Measurements from ENCODE around the gene MSL3.

The MSL3 gene

DNA sequence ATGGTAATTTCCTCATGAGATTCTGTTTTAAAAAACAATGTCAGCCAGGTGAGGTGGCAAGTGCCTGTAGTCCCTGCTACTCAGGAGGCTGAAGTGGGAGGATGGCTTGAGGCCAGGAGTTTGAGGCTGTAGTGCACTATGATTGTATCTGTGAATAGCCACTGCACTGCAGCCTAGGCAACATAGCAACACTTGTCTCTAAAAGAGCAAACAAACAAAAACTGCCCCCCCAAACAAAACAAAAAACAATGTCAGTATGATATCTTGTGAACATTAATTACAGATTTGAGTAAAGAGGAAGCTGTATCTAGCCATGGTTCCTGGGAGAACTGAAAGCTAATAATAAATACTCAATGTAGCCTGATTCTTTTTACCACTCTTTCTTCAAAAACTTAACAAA is 6.8 kb upstream of the MSL3 start:
- no peak overlapping the region for H3K4me3 ChIP-seq (ENCODE audit: low read depth, low read length)
- DNase-seq (ENCODE audit: low read depth, low spot score): no peak
- in situ Hi-C loops (cut with HindIII; ENCODE audit: low sequenced_read_pairs): no loop called here
- TF ChIP-seq, protein P1, sequence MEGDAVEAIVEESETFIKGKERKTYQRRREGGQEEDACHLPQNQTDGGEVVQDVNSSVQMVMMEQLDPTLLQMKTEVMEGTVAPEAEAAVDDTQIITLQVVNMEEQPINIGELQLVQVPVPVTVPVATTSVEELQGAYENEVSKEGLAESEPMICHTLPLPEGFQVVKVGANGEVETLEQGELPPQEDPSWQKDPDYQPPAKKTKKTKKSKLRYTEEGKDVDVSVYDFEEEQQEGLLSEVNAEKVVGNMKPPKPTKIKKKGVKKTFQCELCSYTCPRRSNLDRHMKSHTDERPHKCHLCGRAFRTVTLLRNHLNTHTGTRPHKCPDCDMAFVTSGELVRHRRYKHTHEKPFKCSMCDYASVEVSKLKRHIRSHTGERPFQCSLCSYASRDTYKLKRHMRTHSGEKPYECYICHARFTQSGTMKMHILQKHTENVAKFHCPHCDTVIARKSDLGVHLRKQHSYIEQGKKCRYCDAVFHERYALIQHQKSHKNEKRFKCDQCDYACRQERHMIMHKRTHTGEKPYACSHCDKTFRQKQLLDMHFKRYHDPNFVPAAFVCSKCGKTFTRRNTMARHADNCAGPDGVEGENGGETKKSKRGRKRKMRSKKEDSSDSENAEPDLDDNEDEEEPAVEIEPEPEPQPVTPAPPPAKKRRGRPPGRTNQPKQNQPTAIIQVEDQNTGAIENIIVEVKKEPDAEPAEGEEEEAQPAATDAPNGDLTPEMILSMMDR (IDR thresholded peaks at IDR 0.05; ENCODE audit: low read depth, low read length): no peak

DNA sequence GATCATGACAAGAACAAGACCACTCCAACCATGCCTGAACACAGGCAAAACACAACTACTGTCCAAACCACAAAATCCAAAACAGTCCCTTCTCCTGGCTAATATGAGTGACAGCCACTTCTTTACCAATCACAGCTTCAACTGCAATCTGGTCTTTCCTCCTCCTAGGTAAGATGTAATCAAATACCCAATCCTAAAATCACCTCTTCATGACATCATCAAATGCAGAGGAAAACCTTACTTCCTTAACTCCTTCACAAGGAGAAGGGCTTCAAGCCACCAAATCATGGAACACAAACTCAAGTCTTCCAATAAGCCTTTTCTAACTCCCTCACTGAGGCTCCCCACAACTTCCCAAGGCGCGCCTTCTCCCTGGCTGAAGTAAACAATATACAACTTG is 4.4 kb upstream of the MSL3 start:
- in situ Hi-C loops (cut with HindIII; ENCODE audit: low sequenced_read_pairs): no loop called here
- H3K4me3 ChIP-seq (ENCODE audit: low read depth, low read length): no peak overlapping the region
- no peak for DNase-seq (ENCODE audit: low read depth, low spot score)
- TF ChIP-seq, protein P1 (IDR thresholded peaks at IDR 0.05; ENCODE audit: low read depth, low read length): no peak

GRCh38 chrX:11754958-11755645 is 2.9 kb upstream of the MSL3 start:
- no peak for DNase-seq (ENCODE audit: low read depth, low spot score)
- TF ChIP-seq, protein P1 (IDR thresholded peaks at IDR 0.05; ENCODE audit: low read depth, low read length): no peak
- in situ Hi-C loops (cut with HindIII; ENCODE audit: low sequenced_read_pairs): no loop called here
- no peak overlapping the region for H3K4me3 ChIP-seq (ENCODE audit: low read depth, low read length)

DNA sequence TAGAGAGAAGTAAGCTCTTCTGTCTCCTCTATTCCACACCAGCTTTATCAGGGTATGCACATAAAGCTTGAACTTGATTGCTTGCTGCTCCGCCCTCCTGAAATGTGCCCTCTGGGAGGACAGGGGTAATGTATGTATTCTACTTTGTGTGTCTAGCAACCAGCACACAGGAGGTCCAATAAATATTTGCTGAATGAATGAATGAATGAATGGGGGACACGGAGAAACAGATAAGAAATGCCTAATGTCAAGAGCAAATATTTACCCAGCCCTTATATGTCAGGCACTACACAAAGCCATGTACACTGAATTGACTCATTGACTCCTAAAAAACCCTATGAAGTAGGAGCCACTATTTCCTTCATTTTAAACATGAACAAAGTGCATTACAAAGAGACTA is 2.3 kb upstream of the MSL3 start:
- in situ Hi-C loops (cut with HindIII; ENCODE audit: low sequenced_read_pairs): no loop called here
- TF ChIP-seq, protein P1 (IDR thresholded peaks at IDR 0.05; ENCODE audit: low read depth, low read length): no peak

DNA sequence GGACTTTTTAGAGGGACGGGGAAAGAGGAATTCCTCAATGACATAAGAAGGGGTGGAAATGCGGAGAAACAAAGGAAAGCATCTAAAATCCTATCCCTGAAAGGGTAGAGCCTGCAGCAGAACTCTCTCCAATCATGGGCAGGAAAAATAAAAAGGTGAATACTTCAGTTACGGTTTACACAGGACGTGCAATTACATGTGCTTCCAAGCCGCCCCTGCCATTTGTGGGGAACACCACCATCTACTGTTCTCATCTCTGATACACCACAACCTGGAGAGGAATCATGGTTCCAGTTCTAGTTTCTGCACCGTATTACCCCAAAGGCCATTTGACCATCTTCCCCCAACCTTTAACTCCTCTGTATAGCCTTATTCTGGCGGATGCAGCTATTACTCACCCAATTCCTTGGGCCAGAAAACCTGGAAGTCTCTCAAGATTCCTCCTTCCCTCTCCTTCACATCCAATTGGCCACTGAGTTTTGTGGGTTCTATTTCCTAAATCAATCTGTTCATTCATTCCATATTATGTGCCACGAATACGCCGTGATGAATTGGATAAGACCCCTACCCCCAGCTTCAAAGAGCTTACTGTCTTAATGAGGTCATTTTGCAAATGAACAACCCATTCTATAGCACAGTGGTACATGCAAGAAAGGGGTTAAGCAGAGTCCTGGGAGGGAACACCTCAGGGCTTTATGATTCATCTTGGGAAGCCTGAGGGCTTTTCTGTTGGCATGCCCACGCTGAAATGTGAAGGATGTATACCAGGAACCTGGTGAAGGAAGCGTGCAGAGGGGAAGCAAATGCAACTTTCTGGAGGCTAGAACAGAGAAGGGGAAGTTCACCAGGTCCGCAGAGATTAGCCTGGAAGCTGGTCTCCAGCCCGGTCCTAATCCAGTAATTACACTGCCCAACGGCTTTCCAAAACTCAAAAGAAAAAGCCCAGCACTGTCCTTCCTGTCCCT is 1.4 kb upstream of the MSL3 start:
- DNase-seq (ENCODE audit: low read depth, low spot score): peak; percentile 1
- in situ Hi-C loops (cut with HindIII; ENCODE audit: low sequenced_read_pairs): no loop called here
- TF ChIP-seq, protein P1 (IDR thresholded peaks at IDR 0.05; ENCODE audit: low read depth, low read length): no peak
- H3K4me3 ChIP-seq (ENCODE audit: low read depth, low read length): no peak overlapping the region

More for the DNA sequence above, 2.3 kb upstream of the MSL3 start:
- DNase-seq (ENCODE audit: low read depth, low spot score): no peak
- H3K4me3 ChIP-seq (ENCODE audit: low read depth, low read length): no peak overlapping the region

GRCh38 chrX:11757397-11757718 is 679 bp upstream of the MSL3 start:
- TF ChIP-seq, protein P1 (IDR thresholded peaks at IDR 0.05; ENCODE audit: low read depth, low read length): no peak
- peak overlapping the region; percentile 34 for H3K4me3 ChIP-seq (ENCODE audit: low read depth, low read length)
- in situ Hi-C loops (cut with HindIII; ENCODE audit: low sequenced_read_pairs): no loop called here
- DNase-seq (ENCODE audit: low read depth, low spot score): no peak
